GM21786 (cell line): ENCODE measurements around the gene MRPS27.

Experiments used
- ATAC-seq: cut with Tn5 transposase; IDR thresholded peaks from one replicate; pipeline ENCODE4 v1.9.1; 2021; ENCODE audit not compliant: unreplicated experiment

MRPS27 gene

GRCh38 chr5:72319976-72320752 lies at the start of gene MRPS27, which contains the start of gene PTCD2:
Gene MRPS27, minus strand, starts transcription at chr5:72320240. Its CDS starts 19 bp downstream, at chr5:72320221.
Gene PTCD2, plus strand, starts transcription at chr5:72320373. Its CDS starts 10 bp downstream, at chr5:72320383.
- peak; percentile 99 for ATAC-seq

- no peak for ATAC-seq
Measured at GRCh38 chr5:72369711-72370110, 49.7 kb upstream of the MRPS27 start.

- ATAC-seq = no peak
Measured at GRCh38 chr5:72369301-72369700, 49.3 kb upstream of the MRPS27 start.

- ATAC-seq = no peak
Measured at GRCh38 chr5:72368271-72368670, 48.2 kb upstream of the MRPS27 start.

GRCh38 chr5:72366324-72366976 lies 46.4 kb upstream of the MRPS27 start:
- peak; percentile 80 for ATAC-seq

GRCh38 chr5:72364951-72365350 lies 44.9 kb upstream of the MRPS27 start:
- ATAC-seq = no peak

GRCh38 chr5:72364171-72364570 lies 44.1 kb upstream of the MRPS27 start:
- no peak for ATAC-seq

GRCh38 chr5:72363166-72363802 lies 43.2 kb upstream of the MRPS27 start:
- no peak for ATAC-seq

- no peak for ATAC-seq
Measured at GRCh38 chr5:72359886-72360285, 39.8 kb upstream of the MRPS27 start.

GRCh38 chr5:72358925-72359324 lies 38.9 kb upstream of the MRPS27 start:
- ATAC-seq = no peak

GRCh38 chr5:72356361-72356760 lies 36.3 kb upstream of the MRPS27 start:
- ATAC-seq = no peak

- ATAC-seq = no peak
Measured at GRCh38 chr5:72355706-72356299, 35.8 kb upstream of the MRPS27 start.

GRCh38 chr5:72353046-72353445 lies 33.0 kb upstream of the MRPS27 start:
- no peak for ATAC-seq

GRCh38 chr5:72352616-72353015 lies 32.6 kb upstream of the MRPS27 start:
- ATAC-seq = no peak

- no peak for ATAC-seq
Measured at GRCh38 chr5:72351376-72351775, 31.3 kb upstream of the MRPS27 start.

GRCh38 chr5:72347801-72348308 lies 27.8 kb upstream of the MRPS27 start:
- ATAC-seq = no peak

- no peak for ATAC-seq
Measured at GRCh38 chr5:72346398-72346797, 26.4 kb upstream of the MRPS27 start.

GRCh38 chr5:72338689-72339209 lies 18.7 kb upstream of the MRPS27 start:
- ATAC-seq = no peak

- no peak for ATAC-seq
Measured at GRCh38 chr5:72337159-72337558, 17.1 kb upstream of the MRPS27 start.

- ATAC-seq = no peak
Measured at GRCh38 chr5:72330712-72331111, 10.7 kb upstream of the MRPS27 start.

- no peak for ATAC-seq
Measured at GRCh38 chr5:72328172-72328571, 8.1 kb upstream of the MRPS27 start.
